ENCODE measurements around the gene PLXNC1. TPM values are rescaled to one million over a fixed set of nuclear protein-coding genes. Genes with fewer than 3 reads are reported as not detected.

Gene PLXNC1
- total RNA-seq, 1 experiment from 2014 or later = 0.30 TPM

- BruUV-seq (replicated peaks) = no TSS peak
- H3K27me3 ChIP-seq (replicated peaks; ENCODE audit: insufficient read depth, low read depth, low read length, poor library complexity) = no peaks in the 10 kb centered on the region
- no peak overlapping the region for H3K27ac ChIP-seq (ENCODE audit: low read depth, low read length, poor library complexity, severe bottlenecking)
- DNase-seq (ENCODE audit: low spot score) = peak; percentile 89
- ChIA-PET POLR2A (ENCODE audit: low non-redundant PET) (no interaction called here), CTCF (interaction anchor here (0.6 kb wide), 2 partner anchors 19 to 242 kb away, joined by 5 read pairs; no protein-coding TSS in a partner anchor)
- no peak for TF ChIP-seq CTCF (conservative IDR thresholded peaks at IDR 0.05; ENCODE audit: low read depth, low read length)
- no peak for TF ChIP-seq EZH2 (IDR thresholded peaks at IDR 0.05; ENCODE audit: borderline replicate concordance, low read depth, low read length, poor library complexity, severe bottlenecking)
- intact Hi-C loops (cut with micrococcal nuclease; ENCODE audit: unreplicated experiment) = no loop called here
- no peaks in the 10 kb centered on the region for H3K9me3 ChIP-seq (ENCODE audit: low read depth, low read length, poor library complexity, severe bottlenecking)
- no peak overlapping the region for H3K4me3 ChIP-seq (ENCODE audit: low read depth, low read length, poor library complexity, severe bottlenecking)
- peaks cover 18% of the 10 kb centered on the region for H3K4me1 ChIP-seq (ENCODE audit: insufficient read depth, low read length, poor library complexity, severe bottlenecking)
- no peaks in the 10 kb centered on the region for H3K36me3 ChIP-seq (ENCODE audit: insufficient read depth, low read length, poor library complexity, severe bottlenecking)
Observed at GRCh38 chr12:94289461-94290312, 141.3 kb downstream of the PLXNC1 start.

DNA sequence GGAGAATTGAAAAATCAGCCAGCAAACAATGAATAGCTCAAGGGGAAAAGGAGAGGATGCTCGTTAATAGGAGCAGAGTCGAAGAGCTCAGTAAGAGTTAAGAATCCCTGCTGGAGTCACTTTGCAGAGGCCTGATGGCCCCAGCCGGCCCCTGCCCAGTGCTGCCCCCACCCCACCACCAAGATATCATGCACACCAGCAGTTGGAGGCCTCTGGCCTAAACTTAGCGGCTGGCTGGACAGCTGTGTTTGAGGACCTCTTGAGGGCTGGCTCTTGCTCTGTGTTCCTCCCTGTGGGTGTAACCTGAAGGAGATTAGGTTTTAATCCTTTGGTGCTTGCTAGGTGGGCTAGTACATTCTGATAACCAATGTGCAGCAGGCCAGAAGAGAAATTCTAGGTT, 142.0 kb downstream of the PLXNC1 start:
- POLR2A ChIA-PET (ENCODE audit: low non-redundant PET) = no interaction called here
- DNase-seq (ENCODE audit: low spot score) = no peak
- no peak overlapping the region for H3K27ac ChIP-seq (ENCODE audit: low read depth, low read length, poor library complexity, severe bottlenecking)
- no TSS peak for BruUV-seq (replicated peaks)
- CTCF ChIA-PET = no interaction called here
- H3K36me3 ChIP-seq (ENCODE audit: insufficient read depth, low read length, poor library complexity, severe bottlenecking) = no peaks in the 10 kb centered on the region
- H3K9me3 ChIP-seq (ENCODE audit: low read depth, low read length, poor library complexity, severe bottlenecking) = no peaks in the 10 kb centered on the region
- peaks cover 18% of the 10 kb centered on the region for H3K4me1 ChIP-seq (ENCODE audit: insufficient read depth, low read length, poor library complexity, severe bottlenecking)
- intact Hi-C loops (cut with micrococcal nuclease; ENCODE audit: unreplicated experiment) = no loop called here
- H3K4me3 ChIP-seq (ENCODE audit: low read depth, low read length, poor library complexity, severe bottlenecking) = no peak overlapping the region
- no peaks in the 10 kb centered on the region for H3K27me3 ChIP-seq (replicated peaks; ENCODE audit: insufficient read depth, low read depth, low read length, poor library complexity)
- TF ChIP-seq EZH2 (IDR thresholded peaks at IDR 0.05; ENCODE audit: borderline replicate concordance, low read depth, low read length, poor library complexity, severe bottlenecking) (no peak), CTCF (conservative IDR thresholded peaks at IDR 0.05; ENCODE audit: low read depth, low read length) (no peak)

GRCh38 chr12:94297096-94297699, 148.8 kb downstream of the PLXNC1 start:
- ChIA-PET CTCF (no interaction called here), POLR2A (ENCODE audit: low non-redundant PET) (no interaction called here)
- no peak overlapping the region for H3K27ac ChIP-seq (ENCODE audit: low read depth, low read length, poor library complexity, severe bottlenecking)
- no peaks in the 10 kb centered on the region for H3K36me3 ChIP-seq (ENCODE audit: insufficient read depth, low read length, poor library complexity, severe bottlenecking)
- intact Hi-C loops (cut with micrococcal nuclease; ENCODE audit: unreplicated experiment) = no loop called here
- TF ChIP-seq EZH2 (IDR thresholded peaks at IDR 0.05; ENCODE audit: borderline replicate concordance, low read depth, low read length, poor library complexity, severe bottlenecking) (no peak), CTCF (conservative IDR thresholded peaks at IDR 0.05; ENCODE audit: low read depth, low read length) (no peak)
- no peak overlapping the region for H3K4me3 ChIP-seq (ENCODE audit: low read depth, low read length, poor library complexity, severe bottlenecking)
- no peaks in the 10 kb centered on the region for H3K27me3 ChIP-seq (replicated peaks; ENCODE audit: insufficient read depth, low read depth, low read length, poor library complexity)
- DNase-seq (ENCODE audit: low spot score) = no peak
- BruUV-seq (replicated peaks) = no TSS peak
- H3K4me1 ChIP-seq (ENCODE audit: insufficient read depth, low read length, poor library complexity, severe bottlenecking) = no peaks in the 10 kb centered on the region
- H3K9me3 ChIP-seq (ENCODE audit: low read depth, low read length, poor library complexity, severe bottlenecking) = no peaks in the 10 kb centered on the region
